GM19372 (cell line): ENCODE measurements around the gene TANC1.

ENCODE experiments used
- ATAC-seq: cut with Tn5 transposase; IDR thresholded peaks from one replicate; pipeline ENCODE4 v1.9.1; 2021; ENCODE audit warnings: mild to moderate bottlenecking, low read depth, moderate library complexity; ENCODE audit not compliant: unreplicated experiment

The TANC1 gene

GRCh38 chr2:159109517-159109916 lies 141.1 kb downstream of the TANC1 start:
- no peak for ATAC-seq

- no peak for ATAC-seq
Measured at GRCh38 chr2:159110784-159111183, 142.3 kb downstream of the TANC1 start.

- ATAC-seq, result no peak
Measured at GRCh38 chr2:159111346-159111927, 143.0 kb downstream of the TANC1 start.

GRCh38 chr2:159114835-159115234 lies 146.4 kb downstream of the TANC1 start:
- ATAC-seq, result no peak

- no peak for ATAC-seq
Measured at GRCh38 chr2:159116922-159117321, 148.5 kb downstream of the TANC1 start.

GRCh38 chr2:159117658-159118057 lies 149.2 kb downstream of the TANC1 start:
- no peak for ATAC-seq

GRCh38 chr2:159118115-159118858 lies 149.8 kb downstream of the TANC1 start:
- ATAC-seq, result peak; percentile 87

- no peak for ATAC-seq
Measured at GRCh38 chr2:159118859-159119500, 150.5 kb downstream of the TANC1 start.

- no peak for ATAC-seq
Measured at GRCh38 chr2:159119652-159120257, 151.3 kb downstream of the TANC1 start.

GRCh38 chr2:159123786-159124185 lies 155.3 kb downstream of the TANC1 start:
- ATAC-seq, result no peak

- ATAC-seq, result no peak
Measured at GRCh38 chr2:159124441-159124911, 156.0 kb downstream of the TANC1 start.

GRCh38 chr2:159124931-159125467 lies 156.6 kb downstream of the TANC1 start:
- no peak for ATAC-seq

- ATAC-seq, result no peak
Measured at GRCh38 chr2:159125858-159126257, 157.4 kb downstream of the TANC1 start.

- ATAC-seq, result no peak
Measured at GRCh38 chr2:159126432-159127022, 158.1 kb downstream of the TANC1 start.

- ATAC-seq, result no peak
Measured at GRCh38 chr2:159128191-159128590, 159.8 kb downstream of the TANC1 start.

- no peak for ATAC-seq
Measured at GRCh38 chr2:159129269-159129668, 160.8 kb downstream of the TANC1 start.

GRCh38 chr2:159129824-159130223 lies 161.4 kb downstream of the TANC1 start:
- no peak for ATAC-seq

- ATAC-seq, result no peak
Measured at GRCh38 chr2:159130302-159130701, 161.9 kb downstream of the TANC1 start.

- ATAC-seq, result no peak
Measured at GRCh38 chr2:159131267-159131913, 162.9 kb downstream of the TANC1 start.

- no peak for ATAC-seq
Measured at GRCh38 chr2:159131914-159132281, 163.5 kb downstream of the TANC1 start.
